ENCODE results near the gene RYR2.

The RYR2 gene

GRCh38 chr1:237692255-237692654, 650.3 kb downstream of the RYR2 start:
- DNase-seq = no peak

GRCh38 chr1:237695878-237696277, 653.9 kb downstream of the RYR2 start:
- no peak for DNase-seq

- DNase-seq = no peak
Observed at GRCh38 chr1:237700181-237700580, 658.2 kb downstream of the RYR2 start.

GRCh38 chr1:237701534-237701933, 659.5 kb downstream of the RYR2 start:
- peak; percentile 62 for DNase-seq

GRCh38 chr1:237702161-237702560, 660.2 kb downstream of the RYR2 start:
- peak; percentile 9 for DNase-seq

- no peak for DNase-seq
Observed at GRCh38 chr1:237705462-237705861, 663.5 kb downstream of the RYR2 start.

GRCh38 chr1:237709355-237709754, 667.4 kb downstream of the RYR2 start:
- DNase-seq = peak; percentile 70

- DNase-seq = no peak
Observed at GRCh38 chr1:237711281-237711680, 669.3 kb downstream of the RYR2 start.

- DNase-seq = no peak
Observed at GRCh38 chr1:237712082-237712481, 670.1 kb downstream of the RYR2 start.

- no peak for DNase-seq
Observed at GRCh38 chr1:237712586-237713157, 670.7 kb downstream of the RYR2 start.

GRCh38 chr1:237713916-237714315, 671.9 kb downstream of the RYR2 start:
- DNase-seq = peak; percentile 71

- DNase-seq = no peak
Observed at GRCh38 chr1:237717106-237717505, 675.1 kb downstream of the RYR2 start.

- DNase-seq = no peak
Observed at GRCh38 chr1:237730826-237731350, 688.9 kb downstream of the RYR2 start.

- no peak for DNase-seq
Observed at GRCh38 chr1:237732657-237733056, 690.7 kb downstream of the RYR2 start.

- peak; percentile 82 for DNase-seq
Observed at GRCh38 chr1:237736372-237737029, 694.5 kb downstream of the RYR2 start.

GRCh38 chr1:237737448-237737847, 695.5 kb downstream of the RYR2 start:
- no peak for DNase-seq

- no peak for DNase-seq
Observed at GRCh38 chr1:237737938-237738610, 696.1 kb downstream of the RYR2 start.

- DNase-seq = no peak
Observed at GRCh38 chr1:237740846-237741245, 698.9 kb downstream of the RYR2 start.

- no peak for DNase-seq
Observed at GRCh38 chr1:237745545-237745944, 703.6 kb downstream of the RYR2 start.

- no peak for DNase-seq
Observed at GRCh38 chr1:237748171-237748960, 706.4 kb downstream of the RYR2 start.

- DNase-seq = no peak
Observed at GRCh38 chr1:237749122-237749521, 707.1 kb downstream of the RYR2 start.

GRCh38 chr1:237751090-237751489, 709.1 kb downstream of the RYR2 start:
- DNase-seq = no peak

GRCh38 chr1:237754627-237755026, 712.6 kb downstream of the RYR2 start:
- no peak for DNase-seq

Measured in NCI-H2029 (cell line).